Left hindlimb (tissue), 1 donor: ENCODE measurements around the gene ATRAID.

Source experiments
- DNase-seq: peaks from one replicate; pipeline ENCODE4 v3.0.0-alpha.2; 2018

Gene ATRAID

GRCh38 chr2:27251766-27252165, 39.9 kb downstream of the ATRAID start:
- no peak for DNase-seq

- DNase-seq, result no peak
Observed at GRCh38 chr2:27255187-27255586, 43.3 kb downstream of the ATRAID start.

DNA sequence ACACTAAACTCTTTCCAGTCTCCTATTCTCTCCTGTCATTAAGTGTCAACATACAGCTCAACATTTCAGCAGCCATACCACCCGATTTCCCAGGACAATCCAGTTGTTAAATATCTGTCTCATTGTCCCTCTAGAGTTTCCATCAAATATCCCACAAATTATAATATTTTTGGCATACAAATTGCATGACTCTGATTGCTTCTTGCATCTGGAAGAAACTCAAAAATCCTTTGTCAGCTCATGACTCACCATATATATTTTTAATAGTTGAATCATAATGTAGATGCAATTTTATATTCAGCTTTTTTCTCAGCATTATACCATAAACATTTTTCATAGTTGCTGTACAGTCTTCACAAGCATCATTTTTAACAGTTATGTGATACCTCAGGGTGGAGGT, 43.8 kb downstream of the ATRAID start:
- no peak for DNase-seq

- DNase-seq, result no peak
Observed at GRCh38 chr2:27256855-27257454, 45.1 kb downstream of the ATRAID start.

GRCh38 chr2:27258051-27258450, 46.2 kb downstream of the ATRAID start:
- no peak for DNase-seq

DNA sequence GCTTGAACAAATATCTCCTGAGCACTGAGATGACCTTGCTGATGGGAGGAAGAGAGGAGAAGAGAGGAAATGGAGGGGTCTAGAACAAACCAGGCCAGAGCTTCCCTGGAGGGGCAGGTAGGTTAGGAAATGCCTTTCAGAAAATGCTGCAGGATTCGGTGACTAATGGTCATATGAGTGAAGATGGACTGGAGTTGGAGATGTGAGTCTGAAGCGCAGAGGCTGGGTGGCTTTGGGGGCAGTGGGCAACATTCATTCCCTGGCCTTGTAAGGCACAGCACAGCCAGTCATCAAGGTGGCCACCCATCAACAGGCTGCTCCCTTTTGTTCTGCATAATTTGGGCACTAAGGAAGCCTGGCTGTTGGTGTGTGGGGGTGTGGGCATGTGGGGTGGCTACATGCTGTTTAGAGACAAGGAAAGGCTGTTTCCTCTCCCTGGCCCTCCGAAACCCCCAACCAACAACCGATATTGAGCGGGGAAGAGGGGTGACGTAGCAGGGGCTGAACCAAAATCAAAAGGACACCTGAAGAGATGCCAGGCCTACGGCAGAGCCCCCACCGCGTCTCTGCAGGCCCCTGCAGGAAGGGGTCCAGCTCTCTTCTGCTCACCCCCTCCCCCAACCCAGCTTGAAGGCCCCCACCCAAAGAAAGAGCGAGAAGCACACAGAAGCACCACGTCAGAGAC, 49.5 kb downstream of the ATRAID start:
- no peak for DNase-seq

DNA sequence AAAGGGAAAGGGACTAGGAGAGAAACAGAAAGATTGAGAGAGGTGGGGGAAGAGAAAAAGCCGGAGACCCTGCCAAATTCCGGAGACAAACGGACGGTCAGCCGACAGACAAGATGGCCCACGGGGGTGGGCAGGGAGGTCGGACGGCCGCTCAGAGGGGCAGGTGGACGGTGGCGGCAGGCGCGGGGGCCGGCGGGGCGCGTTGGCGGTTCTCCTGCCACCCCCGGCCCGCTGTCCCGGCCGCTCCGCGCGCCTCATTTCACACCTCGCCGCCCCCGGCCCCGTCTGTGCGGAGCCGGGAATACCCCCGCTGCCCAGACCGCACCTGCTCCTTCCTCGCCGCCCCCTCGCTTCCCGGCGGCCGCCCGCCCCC, 50.1 kb downstream of the ATRAID start:
- no peak for DNase-seq

GRCh38 chr2:27262379-27263286, 50.8 kb downstream of the ATRAID start, which contains the start of gene SLC30A3:
Gene SLC30A3, minus strand, starts transcription at chr2:27263047. Its CDS starts 141 bp downstream, at chr2:27262906.
- DNase-seq, result peak; percentile 50

- no peak for DNase-seq
Observed at GRCh38 chr2:27263287-27264252, 51.7 kb downstream of the ATRAID start.

- no peak for DNase-seq
Observed at GRCh38 chr2:27264253-27264752, 52.5 kb downstream of the ATRAID start.

DNA sequence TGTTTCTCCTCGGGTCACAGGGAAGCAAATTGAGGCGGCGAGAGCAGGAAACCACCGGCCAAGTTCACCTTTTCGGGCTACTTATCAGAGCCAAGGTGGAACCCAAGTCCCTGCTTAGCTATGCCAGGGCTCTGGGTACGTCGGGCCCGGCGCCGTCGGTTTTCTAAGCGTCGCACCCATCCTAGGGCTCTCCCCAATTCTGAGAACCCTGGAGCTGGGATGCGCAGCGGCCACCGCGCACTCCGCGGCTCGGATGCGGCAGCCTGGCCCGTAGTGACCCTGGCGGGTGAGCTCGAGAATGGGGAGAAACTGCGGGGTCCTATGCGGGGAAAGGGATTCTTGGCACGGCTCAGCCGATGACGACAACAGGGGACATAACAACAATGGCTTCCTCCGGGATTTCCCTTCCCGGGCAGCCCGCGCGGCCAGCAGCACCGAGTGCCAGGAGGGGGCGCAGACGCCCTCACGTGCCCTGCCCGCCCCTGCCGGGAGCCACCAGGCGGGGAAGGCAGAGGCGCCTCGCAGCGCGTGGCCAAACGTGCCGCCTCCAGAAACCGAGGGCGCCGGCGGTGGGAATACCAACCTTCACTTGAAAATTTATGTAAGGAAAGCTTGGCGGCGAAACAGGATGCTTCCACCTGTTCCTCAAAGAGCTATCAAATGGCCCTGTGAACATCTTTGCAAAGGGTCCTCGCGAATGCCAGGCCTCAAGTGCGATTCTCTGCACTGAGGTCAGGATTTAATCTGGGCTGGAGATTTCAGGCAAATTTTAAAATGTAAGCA, 53.1 kb downstream of the ATRAID start:
- peak; percentile 68 for DNase-seq

DNA sequence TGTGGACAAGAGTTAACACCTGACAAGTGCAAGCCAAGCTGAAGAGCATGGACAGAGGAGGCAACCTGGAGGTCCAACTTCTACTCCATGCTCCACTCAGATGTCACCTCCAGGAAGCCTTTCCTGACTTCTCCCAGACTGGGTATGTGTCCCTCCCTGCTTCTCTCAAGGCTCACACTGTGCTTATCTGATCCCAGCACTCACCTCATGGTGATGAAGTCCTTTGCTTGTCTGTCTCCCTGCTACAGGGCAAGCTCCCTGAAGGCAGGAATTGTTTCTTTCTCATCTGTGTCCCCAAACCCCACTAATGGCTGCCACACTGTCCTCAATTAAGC, 53.7 kb downstream of the ATRAID start:
- no peak for DNase-seq
